GM08714 (cell line): ENCODE results near the gene DNAAF1.
A peak's percentile ranks its signal among the peaks of the same experiment; 100 is the strongest.
"Not testable (repeated sequence)": the region's sequence is repeated elsewhere in the genome, so short reads cannot be mapped to it uniquely, and the experiment has no call there.

ENCODE experiments used
- H3K4me3 ChIP-seq: fragments of 200-500 bp; sonication (Bioruptor generic); 2 replicates; pipeline ENCODE4 v1.5.1; 2014; ENCODE audit warnings: mild to moderate bottlenecking, low read length, inconsistent platforms
- ZNF274 ChIP-seq: IDR thresholded peaks from 2 replicates; pipeline ENCODE4 v1.6.1; 2012; ENCODE audit warnings: mild to moderate bottlenecking, low read depth, low read length

Gene DNAAF1

GRCh38 chr16:84144859-84145639 lies at the start of gene DNAAF1, which contains the start of gene HSDL1:
TSS of gene DNAAF1 (plus strand) at chr16:84145308. CDS start at chr16:84145441, 133 bp downstream.
TSS of gene HSDL1 (minus strand) at chr16:84145177. CDS start at chr16:84131321, 13,856 bp downstream.
- TF ChIP-seq ZNF274 = no peak

GRCh38 chr16:84095466-84095865 lies 49.6 kb upstream of the DNAAF1 start:
- TF ChIP-seq ZNF274 = no peak

More at GRCh38 chr16:84144859-84145639, at the start of gene DNAAF1, which contains the start of gene HSDL1:
- peak within 1 kb of the TSS; percentile 68 for H3K4me3 ChIP-seq

DNA sequence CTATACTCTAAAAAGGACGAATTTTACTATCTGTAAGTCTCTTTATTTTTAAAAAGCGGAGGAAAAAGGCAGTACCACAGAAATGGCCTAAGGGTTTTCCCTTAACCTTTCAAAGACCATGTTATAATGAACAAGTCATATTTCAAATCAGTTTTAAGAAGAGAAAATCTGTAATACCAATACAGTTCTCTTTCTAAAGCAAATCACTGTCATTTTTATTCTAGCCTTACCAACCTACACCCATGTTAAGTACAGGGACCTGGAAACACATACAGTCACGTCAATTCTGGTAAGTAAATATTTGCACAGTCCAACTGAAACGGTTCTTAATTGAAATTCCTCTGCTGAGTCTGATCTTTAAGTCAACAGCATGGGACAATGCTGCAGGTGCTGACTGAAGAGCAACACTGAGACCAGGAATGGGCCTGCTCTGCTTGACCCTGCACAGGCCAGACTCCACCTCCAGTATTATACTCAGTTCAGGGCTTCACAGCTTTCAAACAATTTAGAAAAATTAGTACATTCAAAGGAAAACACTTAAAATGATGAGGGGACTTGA lies 48.6 kb upstream of the DNAAF1 start:
- H3K4me3 ChIP-seq = no peak overlapping the region

More at GRCh38 chr16:84095466-84095865, 49.6 kb upstream of the DNAAF1 start:
- H3K4me3 ChIP-seq = no peak overlapping the region

GRCh38 chr16:84098939-84099338 lies 46.2 kb upstream of the DNAAF1 start:
- TF ChIP-seq ZNF274 = no peak
- H3K4me3 ChIP-seq = no peak overlapping the region

More for the DNA sequence above, 48.6 kb upstream of the DNAAF1 start:
- TF ChIP-seq ZNF274 = no peak

DNA sequence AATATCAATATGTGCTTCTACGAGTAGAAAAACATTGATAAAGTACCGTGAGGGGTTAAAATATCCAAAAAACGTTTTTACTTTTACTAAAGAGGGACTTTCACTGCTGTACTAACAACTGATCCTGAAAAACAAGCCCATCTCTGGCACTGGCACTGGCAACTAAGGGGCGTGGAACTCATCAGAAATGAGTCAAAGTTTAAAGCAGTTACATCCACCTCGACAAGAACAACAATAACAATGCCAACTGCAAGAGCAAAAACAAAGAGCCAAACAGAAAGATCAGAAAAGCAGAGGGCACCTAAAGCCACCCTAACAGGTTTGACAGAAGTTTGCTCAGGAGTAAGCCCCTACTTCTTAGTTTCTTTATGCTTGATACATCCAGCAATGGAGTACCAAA lies 41.4 kb upstream of the DNAAF1 start:
- H3K4me3 ChIP-seq = no peak overlapping the region
- no peak for TF ChIP-seq ZNF274

DNA sequence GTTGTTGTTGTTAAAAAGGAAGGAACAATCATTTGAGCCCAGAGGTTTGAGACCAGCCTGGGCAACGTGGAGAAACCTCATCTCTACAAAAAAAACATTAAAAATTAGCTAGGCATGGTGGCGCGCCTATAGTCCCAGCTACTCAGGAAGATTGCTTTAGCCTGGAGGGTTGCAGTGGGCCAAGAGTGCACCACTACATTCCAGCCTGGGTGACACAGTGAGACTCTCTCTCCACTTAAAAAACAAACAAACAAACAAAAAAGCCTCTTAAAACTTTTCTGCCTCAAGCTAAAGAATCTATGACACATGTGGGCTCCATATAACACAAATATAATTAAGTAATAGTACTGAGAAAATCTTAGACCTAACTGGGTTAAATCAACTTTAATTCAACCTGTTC lies 40.9 kb upstream of the DNAAF1 start:
- TF ChIP-seq ZNF274 = no peak

DNA sequence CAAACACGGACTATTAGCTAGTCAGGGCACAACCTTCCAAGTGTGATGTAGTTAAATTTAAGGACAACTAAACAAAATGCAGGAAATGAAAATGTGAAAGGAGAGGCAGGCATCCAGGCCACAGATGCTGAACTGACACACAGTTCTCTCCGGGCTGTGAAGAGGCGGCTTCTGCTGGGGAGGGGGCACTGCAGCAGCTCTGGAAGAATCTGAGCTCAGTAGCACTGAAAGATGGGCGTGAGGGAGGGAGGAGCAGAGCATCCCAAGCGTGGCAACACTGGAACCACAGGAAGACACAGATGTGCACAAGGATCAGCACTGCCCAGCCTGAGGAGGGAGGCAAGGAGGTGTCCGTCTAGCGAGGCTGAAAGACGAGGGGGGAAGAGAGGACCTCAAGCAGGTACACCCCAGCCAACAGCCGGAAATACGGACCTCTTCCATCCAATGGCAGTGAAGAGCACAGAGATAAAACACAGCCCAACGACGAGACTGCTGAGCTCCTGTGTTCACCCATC lies 39.8 kb upstream of the DNAAF1 start:
- TF ChIP-seq ZNF274 = no peak
- no peak overlapping the region for H3K4me3 ChIP-seq

More for the DNA sequence above, 40.9 kb upstream of the DNAAF1 start:
- H3K4me3 ChIP-seq = no peak overlapping the region

DNA sequence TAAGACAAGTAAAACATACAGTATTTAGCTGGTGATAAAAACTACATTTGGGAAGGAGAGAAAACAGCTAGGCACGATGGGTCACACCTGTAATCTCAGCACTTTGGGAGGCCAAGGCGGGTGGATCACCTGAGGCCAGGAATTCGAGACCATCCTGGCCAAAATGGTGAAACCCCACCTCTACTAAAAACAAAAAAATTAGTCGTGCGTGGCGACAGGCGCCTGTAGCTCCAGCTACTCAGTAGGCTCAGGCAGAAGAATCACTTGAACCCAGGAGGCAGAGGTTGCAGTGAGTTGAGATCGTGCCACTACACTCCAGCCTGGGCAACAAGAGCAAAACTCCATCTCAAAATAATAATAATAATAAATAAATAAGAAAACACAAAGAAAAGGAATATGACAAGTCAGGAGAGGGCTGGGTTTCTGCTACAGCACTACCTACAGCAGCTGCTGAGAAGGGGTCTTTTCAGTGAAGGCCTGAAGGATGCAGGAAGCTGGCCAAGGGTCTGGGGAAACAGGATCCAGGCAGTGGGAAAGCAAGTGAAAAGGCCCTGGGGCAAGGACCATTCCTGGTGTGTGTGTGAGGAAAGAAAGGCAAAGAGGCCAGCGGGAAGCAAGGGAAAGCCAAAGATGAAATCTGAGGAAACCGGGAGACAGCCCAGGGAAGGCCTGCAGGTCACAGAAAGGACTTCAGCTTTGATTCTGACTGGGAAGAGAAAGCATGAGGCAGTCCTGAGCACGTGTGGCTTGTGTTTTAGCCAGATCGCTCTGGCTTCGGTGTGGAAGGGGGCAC lies 39.0 kb upstream of the DNAAF1 start:
- no peak overlapping the region for H3K4me3 ChIP-seq
- TF ChIP-seq ZNF274 = no peak

GRCh38 chr16:84107921-84108320 lies 37.2 kb upstream of the DNAAF1 start:
- no peak overlapping the region for H3K4me3 ChIP-seq
- no peak for TF ChIP-seq ZNF274

DNA sequence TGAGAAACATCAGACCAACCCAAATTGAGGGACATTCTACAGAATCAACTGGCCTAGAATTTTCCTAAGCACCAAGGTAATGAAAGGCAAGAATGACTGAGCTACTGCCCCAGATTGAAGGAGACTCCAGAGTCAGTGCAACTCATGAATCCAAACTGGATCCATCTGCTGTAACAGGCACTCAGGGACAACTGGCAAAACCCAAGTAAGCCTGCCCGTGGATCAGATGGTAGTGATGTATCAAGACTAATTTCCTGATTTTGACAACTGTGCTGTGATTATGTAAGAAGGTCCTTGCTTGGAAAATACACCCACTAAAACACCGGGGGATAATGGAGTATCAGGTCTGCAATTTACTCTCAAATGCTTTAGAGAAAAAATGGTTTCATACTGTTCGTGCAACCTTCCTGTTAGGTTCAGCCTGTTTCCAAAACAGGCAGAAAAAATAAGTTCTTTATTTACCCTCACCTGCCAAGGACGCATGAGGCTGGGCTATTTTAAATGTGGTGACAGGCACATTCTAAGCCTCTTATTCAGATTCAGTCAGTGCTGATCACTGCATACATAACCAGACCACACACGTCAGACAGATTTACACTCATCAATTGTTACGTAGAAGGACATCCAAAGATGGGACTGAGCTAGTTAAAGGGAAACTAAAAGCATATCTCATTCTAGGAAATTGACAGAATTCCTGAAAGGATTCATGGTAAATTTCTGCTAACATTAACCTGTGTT lies 35.3 kb upstream of the DNAAF1 start:
- H3K4me3 ChIP-seq = no peak overlapping the region
- no peak for TF ChIP-seq ZNF274

DNA sequence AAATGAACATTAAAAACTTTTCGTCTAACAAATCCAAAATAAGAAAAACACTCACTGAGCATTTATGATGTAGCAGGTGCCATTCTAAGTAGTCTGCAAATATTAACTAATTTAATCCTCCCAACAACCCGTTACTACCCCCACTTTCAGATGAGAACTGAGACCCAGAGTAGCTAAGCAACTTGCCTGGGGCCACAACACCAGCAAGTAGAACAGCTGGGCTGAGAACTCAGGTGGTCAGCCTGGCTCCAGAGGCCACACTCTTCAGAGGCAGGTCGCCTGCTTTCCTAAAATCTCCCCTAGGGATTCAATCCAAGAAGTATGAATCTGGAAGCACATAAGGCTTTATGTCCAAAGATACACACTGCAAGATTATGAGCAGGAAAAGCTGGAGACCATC lies 34.6 kb upstream of the DNAAF1 start:
- no peak overlapping the region for H3K4me3 ChIP-seq
- no peak for TF ChIP-seq ZNF274

DNA sequence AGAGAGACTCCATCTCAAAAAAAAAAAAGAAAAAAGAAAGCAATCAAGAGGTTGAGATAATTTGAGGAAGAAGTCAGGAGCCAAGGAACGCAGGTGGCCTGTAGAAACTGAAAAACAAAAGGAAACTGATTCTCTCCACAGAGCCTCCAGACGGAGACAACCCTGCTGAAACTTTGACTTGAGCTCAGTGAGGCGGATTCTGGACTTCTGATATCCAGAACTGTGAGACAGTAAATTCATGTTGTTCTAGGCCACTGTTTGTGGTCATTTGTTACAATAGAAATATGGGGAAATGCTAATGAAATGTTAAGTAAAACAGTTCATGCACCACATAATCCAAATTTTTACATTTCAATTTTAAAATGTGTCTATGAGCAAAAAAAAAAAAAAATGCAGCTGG lies 33.6 kb upstream of the DNAAF1 start:
- no peak for TF ChIP-seq ZNF274

GRCh38 chr16:84111949-84112348 lies 33.2 kb upstream of the DNAAF1 start:
- H3K4me3 ChIP-seq = not testable (repeated sequence)

More for the DNA sequence above, 33.6 kb upstream of the DNAAF1 start:
- H3K4me3 ChIP-seq = no peak overlapping the region; the same call in 1 of the 2 replicates
